Rectal smooth muscle tissue (tissue), 1 donor: Measurements from ENCODE around the gene ARHGEF1.
A peak's percentile ranks its signal among the peaks of the same experiment; 100 is the strongest.

Experiments
- H3K27ac ChIP-seq: one replicate; pipeline ENCODE4 v1.7.0; 2013; ENCODE audit warnings: low read depth, low read length, inconsistent platforms
- H3K27me3 ChIP-seq: one replicate; pipeline ENCODE4 v1.7.0; 2013; ENCODE audit warnings: low read length; ENCODE audit not compliant: control insufficient read depth, insufficient read depth
- H3K36me3 ChIP-seq: one replicate; pipeline ENCODE4 v1.7.0; 2013; ENCODE audit warnings: low read length; ENCODE audit not compliant: control insufficient read depth, insufficient read depth
- H3K4me1 ChIP-seq: one replicate; pipeline ENCODE4 v1.7.0; 2013; ENCODE audit warnings: low read length; ENCODE audit not compliant: control insufficient read depth, insufficient read depth
- H3K4me3 ChIP-seq: one replicate; pipeline ENCODE4 v1.7.0; 2013; ENCODE audit warnings: low read length
- H3K9ac ChIP-seq: one replicate; pipeline ENCODE4 v1.7.0; 2013; ENCODE audit warnings: low read length

ARHGEF1 gene

DNA sequence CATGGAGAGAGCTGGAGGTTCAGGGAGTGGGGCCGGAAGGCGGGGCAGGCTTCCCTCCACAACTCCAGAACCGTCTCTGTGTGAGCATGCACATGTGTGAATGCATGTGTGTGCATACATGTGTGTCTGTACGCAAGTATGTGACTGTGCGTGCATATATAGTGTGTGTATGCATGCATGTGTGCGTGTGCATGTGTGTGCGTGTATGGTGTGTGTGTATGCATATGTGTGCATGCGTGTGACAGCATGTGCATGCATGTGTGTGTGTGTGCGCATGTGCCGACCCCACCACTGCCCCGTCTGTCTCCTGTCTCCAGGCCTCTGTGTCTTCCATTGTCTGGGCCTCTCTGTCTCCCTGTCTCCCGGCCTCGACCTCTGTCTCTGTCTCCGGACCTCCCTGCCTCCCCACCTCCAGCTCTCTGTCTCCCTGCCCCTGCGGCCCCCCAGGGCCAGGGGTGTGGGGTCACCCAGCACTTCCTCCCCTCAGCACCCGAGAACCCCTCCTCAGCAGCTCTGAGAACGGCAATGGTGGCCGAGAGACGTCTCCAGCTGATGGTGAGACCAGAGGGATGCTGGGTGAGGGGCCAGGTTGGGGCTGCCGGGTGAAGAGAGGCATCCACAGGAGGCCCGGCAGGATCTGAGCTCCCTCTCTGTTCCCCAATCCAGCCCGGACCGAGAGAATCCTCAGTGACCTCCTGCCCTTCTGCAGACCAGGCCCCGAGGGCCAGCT lies 22.5 kb downstream of the ARHGEF1 start:
- no peaks in the 10 kb centered on the region for H3K4me1 ChIP-seq
- H3K4me3 ChIP-seq, result peak overlapping the region; percentile 17
- H3K27me3 ChIP-seq, result no peaks in the 10 kb centered on the region
- H3K27ac ChIP-seq, result no peak overlapping the region
- H3K36me3 ChIP-seq, result peaks cover 47% of the 10 kb centered on the region
- no peak overlapping the region for H3K9ac ChIP-seq

DNA sequence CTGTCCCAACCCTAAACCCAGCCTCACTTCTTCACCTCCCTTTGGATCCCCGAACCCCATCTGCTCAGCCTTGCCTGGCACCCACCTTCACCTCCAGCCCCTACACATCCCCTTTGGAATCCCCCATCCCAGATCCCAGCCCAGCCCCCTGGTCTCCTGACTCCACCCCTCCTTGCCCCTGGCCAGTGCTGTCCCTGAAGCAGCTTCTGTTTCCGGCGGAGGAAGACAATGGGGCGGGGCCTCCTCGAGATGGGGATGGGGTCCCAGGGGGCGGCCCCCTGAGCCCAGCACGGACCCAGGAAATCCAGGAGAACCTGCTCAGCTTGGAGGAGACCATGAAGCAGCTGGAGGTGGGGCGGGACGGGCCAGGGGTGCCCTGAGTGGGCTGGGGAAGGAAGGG lies 23.3 kb downstream of the ARHGEF1 start:
- Histone ChIP-seq H3K36me3 (peaks cover 47% of the 10 kb centered on the region), H3K9ac (no peak overlapping the region), H3K4me3 (no peak overlapping the region), H3K27me3 (peaks cover 7% of the 10 kb centered on the region), H3K4me1 (no peaks in the 10 kb centered on the region), H3K27ac (no peak overlapping the region)

DNA sequence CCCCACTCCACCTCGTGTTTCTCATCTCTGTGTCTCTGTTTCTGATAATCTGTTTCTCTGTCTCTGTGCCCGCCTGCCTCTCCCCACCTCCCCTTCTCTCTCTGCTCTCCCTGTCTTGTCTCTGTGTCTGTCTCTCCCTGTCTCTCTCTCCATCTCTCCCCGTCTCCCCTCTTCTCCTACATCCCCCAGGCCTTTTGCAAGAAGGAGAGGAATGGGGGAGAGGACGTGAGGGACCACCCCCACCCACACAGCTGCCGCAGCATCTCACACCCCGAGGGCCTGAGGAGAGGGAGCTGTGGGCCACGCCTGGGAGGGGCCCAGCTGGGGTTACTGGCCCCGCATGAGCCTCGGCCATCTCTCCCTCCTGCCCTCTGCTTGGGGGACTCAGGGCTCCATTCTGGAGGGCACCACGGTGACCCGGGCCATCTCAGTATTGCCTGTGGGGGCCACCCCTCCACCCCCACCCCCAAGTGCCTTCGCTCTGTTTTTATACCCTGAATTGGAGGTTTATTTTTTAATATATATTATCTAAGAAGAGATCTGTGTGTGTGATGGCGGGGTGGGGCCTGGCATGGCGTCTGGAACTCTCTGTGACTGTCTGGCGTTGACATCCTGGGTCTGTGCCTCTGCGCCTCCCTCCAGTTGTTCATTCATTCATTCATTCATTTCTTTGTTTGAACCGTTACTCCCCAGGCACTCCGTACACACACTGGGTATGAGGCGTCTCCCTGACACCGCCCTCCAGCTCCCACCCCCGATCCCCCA lies 24.1 kb downstream of the ARHGEF1 start:
- H3K27me3 ChIP-seq, result peaks cover 12% of the 10 kb centered on the region
- no peak overlapping the region for H3K4me3 ChIP-seq
- peaks cover 40% of the 10 kb centered on the region for H3K36me3 ChIP-seq
- H3K9ac ChIP-seq, result no peak overlapping the region
- no peak overlapping the region for H3K27ac ChIP-seq
- no peaks in the 10 kb centered on the region for H3K4me1 ChIP-seq

DNA sequence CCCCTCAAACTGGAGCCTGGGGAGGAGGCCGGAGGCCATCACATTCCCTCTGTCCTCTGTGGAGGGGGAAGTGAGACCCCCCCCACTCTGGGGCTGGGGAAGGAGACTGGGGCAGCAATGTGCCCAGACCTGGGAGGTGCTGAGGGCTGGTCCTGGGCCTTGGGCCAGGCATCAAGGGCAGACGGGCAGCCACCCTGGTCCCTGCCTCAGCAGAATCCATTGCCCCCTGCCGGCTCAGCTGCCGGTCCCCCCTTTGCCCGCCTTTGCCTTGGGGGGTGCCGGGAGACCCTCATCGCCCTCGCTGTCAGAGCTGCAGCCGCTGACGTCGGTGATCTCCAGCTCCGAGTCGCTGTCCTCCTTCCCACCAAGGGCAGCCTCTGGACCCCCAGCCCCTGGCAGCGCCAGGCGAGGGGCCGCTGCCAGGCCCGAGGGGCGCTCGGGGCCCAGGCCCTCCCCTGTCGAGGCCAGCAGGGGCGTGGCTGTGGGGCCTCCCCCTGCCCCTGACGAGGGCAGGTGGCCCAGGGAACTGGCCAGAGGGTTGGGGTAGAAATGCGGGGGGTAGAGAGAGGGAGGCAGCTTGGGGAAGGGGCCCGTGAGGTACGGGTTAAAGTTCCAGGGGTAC lies 25.1 kb downstream of the ARHGEF1 start:
- Histone ChIP-seq H3K4me3 (no peak overlapping the region), H3K36me3 (peaks cover 33% of the 10 kb centered on the region), H3K27ac (no peak overlapping the region), H3K9ac (no peak overlapping the region), H3K27me3 (peaks cover 19% of the 10 kb centered on the region), H3K4me1 (no peaks in the 10 kb centered on the region)

DNA sequence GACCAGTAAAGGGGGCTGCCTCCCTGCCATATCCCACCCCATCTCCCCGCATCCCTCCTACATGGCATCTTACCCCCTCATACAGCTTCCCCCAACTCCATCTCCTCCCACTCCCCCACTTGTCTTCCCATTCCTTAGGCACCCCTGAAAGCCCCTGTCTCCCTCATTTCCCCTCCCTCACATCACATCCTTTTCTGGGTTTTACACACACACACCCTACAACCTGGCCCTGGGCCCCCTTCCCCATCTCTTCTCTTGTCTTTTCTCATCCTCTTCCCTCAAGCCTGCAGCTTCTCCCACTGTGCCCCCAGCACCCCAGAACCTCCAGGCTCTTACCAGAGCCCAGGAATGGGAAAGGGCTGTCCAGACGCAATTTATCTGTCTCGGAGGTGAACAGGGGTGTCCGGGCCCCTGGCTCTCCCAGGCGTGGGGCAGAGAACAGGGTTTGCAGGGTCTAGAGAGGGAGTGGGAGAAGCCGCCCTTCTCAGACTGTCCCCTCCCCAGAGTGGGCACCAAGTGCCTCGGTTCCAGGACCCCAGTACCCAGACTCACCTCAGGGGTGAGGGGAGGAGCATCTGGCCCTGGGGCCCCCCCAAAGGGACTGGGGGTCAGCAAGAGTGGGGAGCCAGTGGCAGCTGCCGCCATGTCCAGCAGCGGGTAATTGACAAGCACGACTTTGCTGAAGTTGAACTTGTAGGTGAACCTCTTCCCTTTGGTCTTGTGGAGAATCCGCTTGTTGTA lies 25.9 kb downstream of the ARHGEF1 start:
- no peak overlapping the region for H3K27ac ChIP-seq
- no peaks in the 10 kb centered on the region for H3K4me1 ChIP-seq
- peaks cover 24% of the 10 kb centered on the region for H3K27me3 ChIP-seq
- H3K9ac ChIP-seq, result no peak overlapping the region
- peaks cover 25% of the 10 kb centered on the region for H3K36me3 ChIP-seq
- no peak overlapping the region for H3K4me3 ChIP-seq

DNA sequence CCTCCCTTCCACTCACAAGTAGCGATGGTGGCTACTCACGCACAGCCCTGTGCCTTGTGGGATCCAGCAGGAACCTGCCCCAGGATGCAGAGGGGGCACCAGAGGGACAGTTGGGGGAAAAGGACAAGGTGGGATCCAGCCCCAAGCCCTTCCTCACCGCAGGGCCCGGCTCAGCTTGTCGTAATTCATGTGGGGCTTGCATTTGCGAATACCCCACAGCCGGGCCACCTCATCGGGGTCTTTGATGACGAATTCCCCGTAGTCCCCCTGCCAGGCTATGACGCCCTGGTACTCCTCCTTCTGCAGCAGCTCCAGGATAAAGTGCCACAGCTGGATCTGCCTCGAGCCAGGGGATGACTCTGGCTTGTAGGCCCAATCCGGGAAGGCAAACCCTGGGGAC lies 26.7 kb downstream of the ARHGEF1 start:
- Histone ChIP-seq H3K27me3 (peaks cover 29% of the 10 kb centered on the region), H3K4me3 (no peak overlapping the region), H3K27ac (no peak overlapping the region), H3K4me1 (no peaks in the 10 kb centered on the region), H3K36me3 (peaks cover 19% of the 10 kb centered on the region), H3K9ac (no peak overlapping the region)

DNA sequence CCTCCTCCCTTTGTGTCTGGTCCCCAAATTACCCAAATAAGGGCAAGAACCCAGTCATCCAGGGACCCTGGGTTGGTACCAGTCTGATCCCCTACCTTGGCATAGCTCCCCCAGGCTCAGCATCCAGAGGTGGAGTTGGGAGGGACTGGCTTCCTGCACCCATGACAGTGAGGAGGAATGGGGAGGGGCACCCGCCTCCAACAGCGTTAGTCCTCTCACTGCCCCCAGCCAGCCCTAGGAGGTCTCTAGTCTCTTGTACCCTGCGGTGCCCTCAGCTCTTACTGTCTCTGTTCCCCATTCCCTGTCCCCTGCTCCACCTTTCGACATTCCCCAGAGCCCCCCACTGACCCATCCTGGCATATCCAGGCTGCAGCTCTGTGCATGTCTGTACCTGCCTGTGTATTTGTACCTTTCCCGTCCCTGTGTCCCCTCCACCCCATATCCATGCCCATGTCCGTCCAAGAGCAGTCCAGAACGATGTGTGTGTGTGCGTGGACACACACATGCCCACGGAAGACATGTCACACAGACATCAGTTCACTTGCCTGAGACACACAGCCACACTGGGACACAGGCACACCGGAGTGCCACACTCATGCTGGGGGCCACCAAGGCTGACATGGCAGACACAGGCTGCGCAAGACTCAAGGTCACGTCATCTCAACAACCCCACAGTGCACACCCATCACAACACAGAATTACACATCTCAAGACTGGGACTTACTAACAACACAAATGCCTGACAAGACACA lies 27.4 kb downstream of the ARHGEF1 start:
- no peaks in the 10 kb centered on the region for H3K4me1 ChIP-seq
- H3K9ac ChIP-seq, result no peak overlapping the region
- peaks cover 13% of the 10 kb centered on the region for H3K36me3 ChIP-seq
- H3K4me3 ChIP-seq, result no peak overlapping the region
- peaks cover 32% of the 10 kb centered on the region for H3K27me3 ChIP-seq
- H3K27ac ChIP-seq, result no peak overlapping the region

DNA sequence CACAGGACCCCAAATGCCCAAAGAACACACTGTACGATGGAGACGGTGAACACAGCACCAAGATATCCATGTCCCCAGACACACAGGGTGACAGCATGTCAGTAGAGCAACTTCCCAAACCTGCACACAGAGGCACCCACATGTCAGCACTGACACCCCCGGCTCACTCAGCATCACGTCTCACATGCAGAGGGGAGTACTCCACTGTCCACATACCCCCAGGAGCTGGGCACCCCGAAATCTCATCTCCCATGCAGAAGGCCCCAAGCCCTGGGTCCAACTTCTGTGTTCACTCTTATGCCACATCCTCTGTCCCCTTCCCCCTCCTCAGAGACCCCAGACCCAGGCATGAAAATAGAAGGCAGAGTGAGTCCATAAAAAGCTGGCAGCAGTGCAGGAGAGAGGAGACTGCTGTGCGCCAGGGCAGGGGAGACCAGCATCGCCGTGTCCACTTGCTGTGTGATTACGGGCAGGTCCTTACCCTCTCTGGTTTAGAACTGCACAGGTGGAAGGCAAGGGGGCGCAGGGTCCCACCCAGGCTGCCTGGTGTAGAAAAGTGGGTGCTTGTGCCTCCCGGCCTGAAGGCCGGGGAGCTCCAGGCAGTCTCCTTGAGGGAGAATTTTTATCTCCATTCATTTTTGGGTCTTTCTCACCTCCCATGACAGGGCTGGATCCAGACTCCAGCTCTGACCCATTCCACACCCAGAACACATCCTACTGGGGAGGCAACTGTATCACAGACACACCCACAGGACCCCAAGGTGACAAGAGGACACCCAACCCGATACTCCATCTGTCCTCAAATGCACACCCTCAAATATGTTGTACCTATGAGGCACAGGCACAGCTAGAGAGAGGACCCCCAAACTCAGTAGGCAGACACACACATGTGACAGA lies 28.3 kb downstream of the ARHGEF1 start:
- Histone ChIP-seq H3K27ac (no peak overlapping the region), H3K9ac (no peak overlapping the region), H3K4me1 (no peaks in the 10 kb centered on the region), H3K27me3 (peaks cover 39% of the 10 kb centered on the region), H3K4me3 (no peak overlapping the region), H3K36me3 (peaks cover 6% of the 10 kb centered on the region)

DNA sequence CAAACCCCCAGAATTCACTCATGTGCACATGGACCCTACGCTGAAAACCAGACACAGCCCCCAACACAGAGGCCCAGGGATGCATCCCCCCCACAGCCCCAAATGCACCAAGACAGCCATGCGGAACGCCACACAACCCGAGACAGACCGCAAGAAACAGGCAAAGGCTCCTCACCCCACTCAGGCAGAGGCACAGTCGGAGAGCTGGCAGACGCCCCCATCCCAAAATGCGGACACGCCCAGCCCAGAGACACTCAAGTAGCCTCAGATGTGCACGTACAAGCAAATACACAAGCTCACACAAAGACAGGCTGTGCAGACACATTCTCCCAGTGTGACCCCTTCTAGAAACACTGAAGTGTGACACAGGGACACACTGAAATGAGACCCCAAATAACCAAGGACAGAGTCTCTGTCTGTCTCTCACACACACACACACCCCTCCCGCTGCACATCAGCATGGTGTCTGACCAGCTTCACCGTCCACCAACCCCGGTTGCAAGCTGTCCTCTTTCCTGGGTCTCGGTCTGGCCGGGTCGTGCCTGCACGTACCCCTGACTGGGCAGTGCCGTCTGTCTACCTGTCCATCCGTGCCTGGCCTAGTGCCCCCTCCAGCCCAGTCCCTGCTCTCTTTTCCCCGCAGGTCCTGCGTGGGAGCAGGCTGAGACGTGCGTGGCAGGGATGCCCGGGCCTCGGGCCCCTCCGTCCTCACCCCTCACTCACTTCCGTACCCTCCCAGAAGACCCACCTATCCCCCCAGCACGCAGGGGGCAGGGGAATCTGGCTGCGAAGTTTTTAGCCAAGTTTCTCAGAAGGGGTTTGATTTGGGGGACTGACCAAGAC lies 29.1 kb downstream of the ARHGEF1 start:
- H3K9ac ChIP-seq, result no peak overlapping the region
- no peak overlapping the region for H3K27ac ChIP-seq
- H3K36me3 ChIP-seq, result peaks cover under 1% of the 10 kb centered on the region
- H3K27me3 ChIP-seq, result peaks cover 46% of the 10 kb centered on the region
- H3K4me1 ChIP-seq, result no peaks in the 10 kb centered on the region
- no peak overlapping the region for H3K4me3 ChIP-seq

DNA sequence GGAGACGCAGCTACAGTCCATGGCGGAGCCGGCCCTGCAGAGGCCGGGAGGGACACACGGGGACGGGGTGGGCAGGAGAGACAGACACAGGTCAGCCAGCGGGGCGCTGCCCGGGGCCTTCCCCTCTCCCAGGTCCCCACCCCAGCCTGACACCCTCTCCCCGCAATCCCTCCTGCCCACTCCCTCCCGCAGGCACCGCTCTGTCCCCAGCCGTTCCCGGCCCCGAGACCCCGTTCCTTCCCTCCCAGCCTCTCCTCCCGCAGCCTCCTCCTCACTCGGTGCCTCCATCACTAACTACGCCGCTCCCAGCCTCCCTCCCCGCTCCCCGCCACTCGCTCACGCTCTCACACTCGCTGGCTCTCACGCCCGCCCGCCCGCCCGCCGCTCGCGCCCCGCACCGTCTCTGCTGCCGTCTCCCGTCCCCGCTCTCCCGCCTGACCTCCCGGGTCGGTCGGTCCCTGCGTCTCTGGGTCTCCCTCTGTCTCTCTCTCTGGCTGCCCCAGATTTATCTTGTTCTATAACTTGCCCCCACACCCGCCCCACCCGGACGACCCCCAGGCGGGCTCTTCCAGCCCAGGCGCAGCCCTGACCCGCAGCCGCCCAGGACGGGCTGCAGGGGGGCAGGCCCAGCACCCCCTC lies 30.0 kb downstream of the ARHGEF1 start:
- Histone ChIP-seq H3K9ac (no peak overlapping the region), H3K36me3 (no peaks in the 10 kb centered on the region), H3K27ac (no peak overlapping the region), H3K4me1 (no peaks in the 10 kb centered on the region), H3K4me3 (no peak overlapping the region), H3K27me3 (peaks cover 52% of the 10 kb centered on the region)
